Activated CD4-positive, alpha-beta T cell treated with anti-CD3 and anti-CD28 coated beads for 48 hours (primary cell): ENCODE measurements around the gene FANCI.

Source experiments
- DNase-seq: peaks from one replicate; pipeline ENCODE4 v3.0.0-alpha.2; 2020

Gene FANCI

DNA sequence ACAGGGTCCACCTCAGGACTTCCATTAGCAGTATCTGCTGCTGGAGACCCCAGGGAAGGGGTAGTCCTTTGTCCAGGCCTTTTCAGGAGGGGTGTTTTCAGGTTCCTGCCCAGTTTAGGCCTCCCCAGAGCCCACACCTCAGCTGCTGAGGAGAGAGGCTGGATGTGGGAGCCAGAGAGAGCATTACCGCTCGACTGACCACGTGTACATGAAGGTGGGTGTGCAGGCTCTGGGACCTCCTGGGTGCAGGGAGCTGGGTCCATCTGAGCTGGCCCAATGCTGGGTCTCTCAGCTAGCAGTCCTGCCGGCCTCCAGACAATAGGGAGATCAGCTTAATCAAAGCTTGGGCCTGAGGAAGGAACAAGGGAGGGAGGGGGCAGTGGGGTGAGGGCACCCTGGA is 120.0 kb downstream of the FANCI start:
- no peak for DNase-seq

DNA sequence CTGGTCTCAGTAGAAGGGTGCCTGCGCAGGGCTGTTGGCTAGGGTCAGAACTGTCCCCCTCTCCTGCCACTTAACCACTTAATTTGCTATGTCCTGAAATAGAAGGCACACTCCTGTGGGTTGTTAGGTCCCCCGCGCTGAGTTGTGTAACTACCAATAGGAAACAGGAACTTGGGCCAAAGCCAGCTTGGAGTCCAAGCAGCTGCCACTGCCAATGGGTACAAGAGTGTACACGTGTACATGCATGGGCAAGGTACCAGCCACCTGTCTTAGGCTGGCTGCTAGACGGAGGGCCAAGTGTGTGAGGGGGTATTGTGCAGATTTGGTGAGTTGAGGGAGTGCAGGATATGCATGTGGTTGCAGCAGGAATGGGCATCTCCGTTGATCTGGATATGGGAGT is 120.6 kb downstream of the FANCI start:
- no peak for DNase-seq

DNA sequence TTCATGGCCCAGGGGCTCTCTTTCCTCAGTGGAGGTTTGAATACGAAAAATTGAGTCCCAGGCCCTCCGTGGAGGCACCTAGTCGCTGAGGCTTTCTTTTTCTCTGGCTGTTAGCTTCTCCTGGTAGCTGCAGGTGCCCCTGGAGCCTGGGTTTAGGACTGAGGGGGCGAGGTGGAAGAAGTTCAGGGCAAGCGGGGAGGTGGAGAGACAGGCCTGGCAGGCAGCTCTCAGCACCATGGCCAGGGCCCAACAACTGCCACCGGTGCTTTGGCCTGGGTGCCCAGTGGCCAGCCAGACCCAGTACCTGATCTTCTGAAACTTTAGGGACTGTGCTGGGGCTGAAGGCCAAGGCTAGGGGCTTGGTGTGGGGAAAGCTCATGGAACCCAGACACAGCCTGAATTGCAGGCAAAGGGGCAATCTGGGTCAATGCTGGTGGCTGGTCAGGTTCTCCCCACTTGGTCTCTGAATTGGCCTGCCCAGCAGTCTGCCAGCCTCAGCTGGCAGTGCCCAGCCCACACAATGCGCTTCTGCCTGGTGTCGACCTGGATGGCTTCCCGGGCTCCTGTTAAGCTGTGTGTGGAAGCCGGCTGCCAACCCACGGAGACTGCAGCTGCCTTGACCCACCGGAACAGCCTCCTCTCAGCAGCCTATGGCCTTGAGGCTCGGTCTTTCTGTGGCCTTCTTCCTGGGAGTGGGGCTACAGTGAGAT is 121.1 kb downstream of the FANCI start:
- DNase-seq = no peak

DNA sequence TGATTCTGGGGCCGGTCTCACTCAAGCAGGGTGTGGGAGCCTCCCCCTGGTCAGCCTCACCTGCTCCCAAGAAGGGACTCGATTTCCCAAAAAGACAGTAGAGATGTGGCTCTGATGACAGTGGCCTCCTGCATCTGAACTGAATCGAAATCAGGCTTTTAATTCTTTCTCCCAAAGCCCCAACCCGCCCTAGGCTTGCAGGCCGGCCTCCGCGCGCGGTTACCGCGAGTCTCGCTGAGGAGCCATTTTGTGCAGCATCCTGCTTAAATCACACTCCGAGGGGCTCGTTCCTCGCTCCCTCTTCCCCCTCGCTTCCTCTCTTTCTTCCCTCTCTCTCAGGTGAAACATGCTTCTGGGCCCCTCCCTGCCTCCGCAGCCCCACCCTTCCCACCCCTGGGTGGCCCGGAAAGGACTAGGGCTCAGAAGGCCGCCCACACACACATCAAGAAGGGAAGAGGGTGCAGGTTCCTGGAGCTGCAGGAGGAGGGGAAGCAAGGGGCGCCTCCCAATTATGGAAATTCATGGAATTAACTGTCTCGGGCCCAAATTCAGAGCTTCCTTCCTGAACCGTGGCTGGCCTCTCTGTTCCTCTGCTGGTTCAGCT is 121.8 kb downstream of the FANCI start:
- DNase-seq = no peak
